Left lung (tissue), 10 donors: ENCODE results near the gene MIB1. TPM values are rescaled to one million over a fixed set of nuclear protein-coding genes. Genes with fewer than 3 reads are reported as not detected.

ENCODE experiments used
- ATAC-seq: fragments of 200-7000 bp; cut with Tn5 transposase; one replicate; pipeline ENCODE4 v1.9.1; 2020; ENCODE audit warnings: moderate library complexity
- DNase-seq, 4 donors: peaks; one replicate each; pipeline ENCODE4 v3.0.0-alpha.2; 2013 to 2020
- H3K27ac ChIP-seq, 2 donors: fragments of 200-600 bp; sonication (generic) in 1 of 2; one replicate each; pipeline versions ENCODE4 v1.5.0 to v1.8.0; 2020 to 2021
- H3K27me3 ChIP-seq, 2 donors: fragments of 200-600 bp; sonication (generic) in 1 of 2; one replicate each; pipeline versions ENCODE4 v1.5.0 to v1.8.0; 2020 to 2021
- H3K36me3 ChIP-seq, 2 donors: fragments of 200-600 bp; sonication (generic) in 1 of 2; one replicate each; pipeline versions ENCODE4 v1.5.0 to v1.8.0; 2020 to 2021
- H3K4me1 ChIP-seq, 2 donors: fragments of 200-600 bp; one replicate each; pipeline ENCODE4 v1.8.0; 2021
- H3K4me3 ChIP-seq, 2 donors: fragments of 200-600 bp; sonication (generic) in 1 of 2; one replicate each; pipeline versions ENCODE4 v1.5.0 to v1.8.0; 2020 to 2021; ENCODE audit warnings: mild to moderate bottlenecking in 1 of 2
- H3K9me3 ChIP-seq, 2 donors: fragments of 200-600 bp; sonication (generic) in 1 of 2; one replicate each; pipeline versions ENCODE4 v1.5.0 to v1.8.0; 2020 to 2021
- intact Hi-C, 2 donors: fragments of 100-400 bp; cut with DNase I; formaldehyde crosslinking; loops; one replicate each; pipeline versions ENCODE4 v1.11.2 to v1.14.2; 2022
- polyA plus RNA-seq, 6 donors: library from polyadenylated mRNA; unstranded; fragments of 120-200 nt; gene quantifications; one replicate each; pipeline ENCODE4 v1.2.1, GENCODE V29; 2013; ENCODE audit not compliant: insufficient read length in 6 of 6
- total RNA-seq, 2 donors: library from RNA; stranded (reverse); fragmentation: NEBNext Ultra II Directional; extraction: Animal tissue kit (Norgen Biotek cat#: 25700); gene quantifications; one replicate each; pipeline ENCODE4 v1.2.1, GENCODE V29; 2021
- TF ChIP-seq, protein P1 (sequence below), 2 donors: fragments of 200-600 bp; sonication (generic) in 1 of 2; IDR thresholded peaks; one replicate each; pipeline versions ENCODE4 v1.5.0 to v1.8.0; 2021; ENCODE audit warnings: antibody characterized with exemption in 2 of 2
- donor health status: DM: no; HTN: yes; CAD: no.
- donor health status: DM: no; HTN: no; CAD: no.

Gene MIB1
- total and polyA plus RNA-seq, 8 donors: 26.3 to 64.3 (median 58.3) TPM

DNA sequence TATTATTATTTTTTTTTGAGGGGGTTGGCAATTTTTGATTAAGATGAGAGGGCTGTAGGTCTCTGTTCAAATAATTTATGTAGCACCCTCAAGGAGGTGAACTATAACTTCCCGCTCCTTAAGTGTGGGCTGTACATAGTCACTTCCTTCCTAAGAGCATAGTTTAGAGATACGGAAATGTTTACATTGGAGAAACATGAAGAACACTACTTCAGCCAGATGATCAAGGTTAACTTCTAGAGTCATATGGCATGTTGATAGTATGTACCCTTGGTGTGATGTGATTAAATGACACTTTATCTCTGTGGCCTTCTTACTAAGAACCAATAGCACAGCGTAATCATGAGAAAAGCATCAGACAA lies 93.7 kb downstream of the MIB1 start:
- TF ChIP-seq, protein P1, sequence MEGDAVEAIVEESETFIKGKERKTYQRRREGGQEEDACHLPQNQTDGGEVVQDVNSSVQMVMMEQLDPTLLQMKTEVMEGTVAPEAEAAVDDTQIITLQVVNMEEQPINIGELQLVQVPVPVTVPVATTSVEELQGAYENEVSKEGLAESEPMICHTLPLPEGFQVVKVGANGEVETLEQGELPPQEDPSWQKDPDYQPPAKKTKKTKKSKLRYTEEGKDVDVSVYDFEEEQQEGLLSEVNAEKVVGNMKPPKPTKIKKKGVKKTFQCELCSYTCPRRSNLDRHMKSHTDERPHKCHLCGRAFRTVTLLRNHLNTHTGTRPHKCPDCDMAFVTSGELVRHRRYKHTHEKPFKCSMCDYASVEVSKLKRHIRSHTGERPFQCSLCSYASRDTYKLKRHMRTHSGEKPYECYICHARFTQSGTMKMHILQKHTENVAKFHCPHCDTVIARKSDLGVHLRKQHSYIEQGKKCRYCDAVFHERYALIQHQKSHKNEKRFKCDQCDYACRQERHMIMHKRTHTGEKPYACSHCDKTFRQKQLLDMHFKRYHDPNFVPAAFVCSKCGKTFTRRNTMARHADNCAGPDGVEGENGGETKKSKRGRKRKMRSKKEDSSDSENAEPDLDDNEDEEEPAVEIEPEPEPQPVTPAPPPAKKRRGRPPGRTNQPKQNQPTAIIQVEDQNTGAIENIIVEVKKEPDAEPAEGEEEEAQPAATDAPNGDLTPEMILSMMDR (IDR thresholded peaks at IDR 0.05): no peak
- intact Hi-C loops: no loop called here
- H3K36me3 ChIP-seq: peaks cover 0 to 6% of the 10 kb centered on the region in 2 donors
- H3K27ac ChIP-seq: no peak overlapping the region
- H3K9me3 ChIP-seq: no peaks in the 10 kb centered on the region
- no peaks in the 10 kb centered on the region for H3K4me1 ChIP-seq
- DNase-seq: no peak
- H3K4me3 ChIP-seq: no peak overlapping the region
- no peaks in the 10 kb centered on the region for H3K27me3 ChIP-seq
- ATAC-seq: peak; percentile 76

- no peaks in the 10 kb centered on the region for H3K27me3 ChIP-seq
- H3K9me3 ChIP-seq: no peaks in the 10 kb centered on the region
- no peak overlapping the region for H3K4me3 ChIP-seq
- TF ChIP-seq, protein P1 (IDR thresholded peaks at IDR 0.05): no peak
- ATAC-seq: no peak
- no peak for DNase-seq
- H3K36me3 ChIP-seq: peaks cover 0 to 48% of the 10 kb centered on the region in 2 donors
- intact Hi-C loops: no loop called here
- H3K27ac ChIP-seq: no peak overlapping the region
- no peaks in the 10 kb centered on the region for H3K4me1 ChIP-seq
Measured at GRCh38 chr18:21841570-21841969, 101.0 kb downstream of the MIB1 start.

- intact Hi-C loops: no loop called here
- peaks cover 0 to 66% of the 10 kb centered on the region in 2 donors for H3K36me3 ChIP-seq
Measured at GRCh38 chr18:21843341-21843740, 102.7 kb downstream of the MIB1 start.

GRCh38 chr18:21851327-21851961 lies 110.9 kb downstream of the MIB1 start:
- H3K9me3 ChIP-seq: no peaks in the 10 kb centered on the region
- TF ChIP-seq, protein P1 (IDR thresholded peaks at IDR 0.05): peak in 1 of 2 donors; percentile 10
- no peak overlapping the region for H3K27ac ChIP-seq
- peak; percentile 54 for ATAC-seq
- no peaks in the 10 kb centered on the region for H3K27me3 ChIP-seq
- H3K4me1 ChIP-seq: peaks cover 0 to 10% of the 10 kb centered on the region in 2 donors
- H3K4me3 ChIP-seq: no peak overlapping the region
- intact Hi-C loops: no loop called here
- H3K36me3 ChIP-seq: peaks cover 0 to 31% of the 10 kb centered on the region in 2 donors
- DNase-seq: peak in 1 of 4 donors; percentile 11

More at GRCh38 chr18:21843341-21843740, 102.7 kb downstream of the MIB1 start:
- no peaks in the 10 kb centered on the region for H3K27me3 ChIP-seq
- ATAC-seq (no peak), DNase-seq (no peak)
- H3K4me1 ChIP-seq: no peaks in the 10 kb centered on the region
- no peak overlapping the region for H3K27ac ChIP-seq
- no peak overlapping the region for H3K4me3 ChIP-seq
- no peaks in the 10 kb centered on the region for H3K9me3 ChIP-seq
- TF ChIP-seq, protein P1 (IDR thresholded peaks at IDR 0.05): no peak

- Histone ChIP-seq H3K27ac (no peak overlapping the region), H3K36me3 (peaks cover 4 to 25% of the 10 kb centered on the region in 2 donors), H3K4me1 (peaks cover 0 to 10% of the 10 kb centered on the region in 2 donors), H3K9me3 (no peaks in the 10 kb centered on the region), H3K27me3 (no peaks in the 10 kb centered on the region), H3K4me3 (no peak overlapping the region)
- intact Hi-C loops: no loop called here
- TF ChIP-seq, protein P1 (IDR thresholded peaks at IDR 0.05): no peak
- ATAC-seq (no peak), DNase-seq (peak in 1 of 4 donors; percentile 21)
Measured at GRCh38 chr18:21853016-21853415, 112.4 kb downstream of the MIB1 start.
